ENCODE measurements around the gene TXNDC17. TPM values are rescaled to one million over a fixed set of nuclear protein-coding genes. Genes with fewer than 3 reads are reported as not detected.
"Not testable (repeated sequence)": the region's sequence is repeated elsewhere in the genome, so short reads cannot be mapped to it uniquely, and the experiment has no call there.

Gene TXNDC17
- total RNA-seq, 1 experiment from 2014 or later = 101 TPM

DNA sequence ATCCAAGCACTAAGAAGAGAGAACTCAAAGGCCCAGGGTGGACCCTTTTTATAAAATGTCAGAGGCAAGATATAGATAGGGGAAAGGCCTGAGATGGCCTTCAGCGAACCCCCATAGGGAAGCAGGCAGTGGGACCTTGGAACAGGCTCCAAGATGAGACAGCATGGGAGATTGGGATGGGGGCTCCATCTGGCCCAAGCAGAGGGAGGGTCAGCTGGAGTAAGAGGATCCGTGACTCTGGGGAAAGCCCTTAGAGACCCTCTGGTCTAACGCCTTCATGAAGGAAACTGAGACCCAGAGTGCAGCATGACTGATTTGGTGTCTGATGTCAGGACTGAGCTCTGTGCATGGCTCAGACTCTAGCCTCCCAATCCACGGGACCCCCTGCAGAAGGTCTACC lies 41.5 kb downstream of the TXNDC17 start:
- DNase-seq (ENCODE audit: extremely low read depth, low read depth) = no peak

DNA sequence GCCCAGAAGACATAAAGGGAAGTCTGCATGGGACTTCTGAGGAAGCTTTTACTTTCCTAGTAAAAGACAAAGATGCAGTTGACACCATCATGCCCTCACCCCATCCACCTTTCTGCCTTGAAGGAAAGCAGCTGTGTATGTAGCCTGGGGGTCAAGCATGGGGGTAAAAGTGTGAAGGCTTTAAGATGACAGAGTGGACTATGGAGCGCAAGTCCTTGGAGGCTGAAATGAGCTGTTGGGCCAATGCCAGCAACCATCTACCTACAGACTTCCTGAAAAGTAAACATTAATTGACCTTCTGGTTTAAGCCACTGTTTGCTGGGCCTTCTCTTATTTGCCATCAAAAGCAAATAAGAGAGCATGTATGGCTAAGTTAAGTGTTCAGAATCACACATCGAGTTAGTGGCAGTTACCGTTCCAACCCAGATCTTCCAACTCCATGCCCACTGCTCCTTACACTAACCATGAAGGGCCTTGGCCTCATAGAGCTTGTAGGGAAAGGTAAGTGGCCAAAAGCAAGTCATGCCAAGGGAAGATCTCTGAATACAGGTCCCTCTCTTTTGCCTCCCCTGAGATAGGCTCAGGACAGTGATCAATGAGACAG lies 42.3 kb downstream of the TXNDC17 start:
- no peak for DNase-seq (ENCODE audit: extremely low read depth, low read depth)

DNA sequence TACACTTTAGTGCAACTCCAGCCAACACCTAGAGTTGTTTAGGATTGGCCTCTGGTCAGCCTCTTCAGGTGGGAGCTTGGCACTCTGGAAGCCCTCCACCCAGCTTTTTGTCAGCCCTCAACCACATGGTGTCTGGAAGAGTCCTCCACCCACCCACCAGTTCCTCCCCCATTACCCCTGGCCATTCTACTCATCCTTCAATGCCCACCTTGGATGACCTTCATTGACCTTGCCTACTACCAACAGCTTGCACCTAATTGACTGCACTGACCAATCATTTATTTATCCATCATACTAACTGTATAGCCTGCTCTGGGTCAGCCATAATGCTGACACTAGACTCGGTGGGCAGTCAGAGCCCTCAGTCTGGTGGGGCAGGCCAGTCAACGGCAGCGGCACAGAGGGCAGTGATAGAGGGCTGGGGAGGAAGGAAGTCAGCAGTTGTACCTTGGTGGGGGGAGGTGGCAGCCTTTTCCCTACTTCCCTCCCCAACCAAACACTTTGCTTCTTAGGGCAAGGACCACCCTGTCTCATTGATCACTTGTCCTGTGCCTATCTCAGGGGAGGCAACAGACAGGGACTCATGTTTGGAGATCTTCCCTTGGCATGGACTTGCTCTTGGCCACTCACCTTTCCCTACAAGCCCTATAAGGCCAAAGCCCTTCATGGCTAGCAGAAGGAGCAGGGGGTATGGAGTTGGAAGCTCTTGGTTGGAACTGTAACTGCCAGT lies 43.0 kb downstream of the TXNDC17 start:
- DNase-seq (ENCODE audit: extremely low read depth, low read depth) = no peak

DNA sequence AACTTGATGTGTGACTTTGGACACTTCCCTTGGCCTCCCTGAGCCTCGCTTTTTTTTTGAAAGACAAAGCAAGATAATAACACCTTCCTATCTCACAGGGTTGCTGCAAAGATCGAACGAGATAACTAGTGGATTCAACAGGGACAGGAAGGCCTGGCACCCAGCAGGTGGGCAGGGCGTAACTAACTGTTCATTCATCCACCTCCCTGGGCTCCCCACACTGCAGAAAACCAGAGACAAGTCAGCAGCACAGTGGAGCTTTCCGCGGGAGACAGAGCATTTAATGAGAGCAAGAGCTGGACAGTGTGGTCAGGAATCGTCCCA lies 43.6 kb downstream of the TXNDC17 start:
- no peak for DNase-seq (ENCODE audit: extremely low read depth, low read depth)

DNA sequence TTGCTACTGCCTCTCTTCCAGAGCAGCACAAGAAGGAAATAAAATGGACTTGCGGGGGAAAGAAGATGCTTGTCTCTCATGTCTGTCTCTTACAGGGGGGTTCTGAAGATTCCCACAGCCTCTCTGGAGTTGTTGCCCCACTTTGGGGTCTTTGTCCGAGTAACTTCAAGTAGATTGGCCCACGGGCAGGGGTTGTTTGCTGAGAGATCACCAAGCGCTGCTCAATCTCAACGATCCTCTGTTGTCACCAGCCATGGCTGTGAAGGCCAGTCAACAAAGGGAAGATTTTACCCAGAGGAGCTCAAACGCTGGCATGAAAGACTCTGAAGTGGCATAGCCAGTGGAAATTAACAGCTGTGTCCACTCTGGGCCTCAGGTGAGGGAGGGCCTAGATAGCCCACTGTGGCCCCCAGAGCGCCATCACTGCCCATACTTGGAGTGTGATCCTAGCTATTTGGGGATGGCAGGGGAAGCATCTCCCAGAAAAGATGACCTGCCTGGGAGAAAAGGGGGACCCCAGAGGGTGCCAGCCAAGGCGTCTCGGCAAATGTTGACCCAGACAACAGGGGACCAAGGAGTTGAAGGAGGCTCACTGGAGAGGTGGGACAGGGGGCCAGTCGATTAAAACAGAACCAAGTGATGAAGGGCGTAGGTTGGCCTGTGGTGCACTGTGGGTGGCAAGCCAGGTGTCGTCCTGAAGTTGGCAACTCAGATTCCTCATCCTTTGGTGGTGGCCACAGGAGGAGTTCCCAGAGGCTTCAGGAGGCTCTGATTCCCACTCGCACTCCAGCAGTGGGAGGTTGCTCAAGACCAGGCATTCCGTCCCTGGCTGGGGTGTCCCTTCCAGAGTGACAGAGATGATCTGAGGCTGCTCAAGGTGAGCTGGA lies 44.3 kb downstream of the TXNDC17 start:
- DNase-seq (ENCODE audit: extremely low read depth, low read depth) = no peak

DNA sequence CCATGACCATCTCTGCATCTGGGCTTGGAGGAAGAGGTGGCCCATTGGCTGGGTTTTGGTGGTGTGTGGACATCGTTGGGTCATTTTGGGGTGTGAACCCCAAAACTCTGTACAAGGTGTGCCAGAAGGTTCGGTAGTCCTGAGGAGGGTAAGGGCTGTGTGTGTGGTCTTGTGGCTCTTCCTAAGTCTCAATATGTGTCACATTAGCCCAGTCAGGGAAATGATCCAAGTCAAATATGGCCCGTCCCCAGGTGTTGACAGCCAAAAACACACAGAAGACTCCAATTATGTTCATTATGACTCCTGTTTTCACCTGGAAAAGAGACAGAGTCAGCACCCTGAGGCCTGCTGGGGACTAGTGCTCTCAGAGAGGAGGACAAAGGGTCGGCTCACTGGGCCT lies 45.2 kb downstream of the TXNDC17 start:
- DNase-seq (ENCODE audit: extremely low read depth, low read depth) = no peak

DNA sequence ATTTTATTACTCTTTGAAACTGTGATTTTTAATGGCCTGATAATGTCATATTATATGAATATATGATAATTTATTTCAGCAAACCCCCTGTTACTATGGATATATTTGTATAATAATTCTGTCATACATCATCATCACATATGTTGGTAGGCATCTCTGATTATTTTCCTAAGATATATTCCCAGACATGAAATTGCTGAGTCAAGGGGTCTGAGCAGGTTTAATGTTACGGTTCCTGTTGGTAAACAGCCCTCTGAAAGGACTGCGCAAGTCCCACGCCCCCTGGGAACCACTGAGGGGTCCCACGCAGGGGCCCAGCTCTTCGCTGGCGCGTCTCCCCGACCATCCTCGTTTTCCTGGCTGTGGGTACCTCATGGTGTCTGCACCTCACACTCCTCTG lies 48.1 kb downstream of the TXNDC17 start:
- DNase-seq (ENCODE audit: extremely low read depth, low read depth) = no peak

DNA sequence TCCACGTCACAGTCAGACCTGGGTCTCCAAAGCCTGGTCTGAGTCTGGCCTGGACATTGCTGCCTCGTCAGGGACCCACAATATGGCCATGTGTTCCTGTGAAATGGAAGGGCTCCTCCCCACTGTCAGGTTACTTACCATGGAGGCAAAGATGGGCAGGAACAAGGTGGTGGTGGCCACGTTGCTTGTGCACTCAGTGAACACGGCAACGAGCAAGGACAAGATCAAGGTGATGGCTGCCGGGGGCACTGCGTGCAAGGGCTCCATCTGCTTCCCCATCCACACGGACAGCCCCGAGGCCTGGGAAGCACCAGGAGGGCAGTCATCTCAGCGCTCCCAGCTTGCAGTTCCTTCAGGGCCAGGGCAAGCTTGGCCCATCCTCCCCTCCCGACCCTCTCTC lies 49.8 kb downstream of the TXNDC17 start:
- no peak for DNase-seq (ENCODE audit: extremely low read depth, low read depth)

DNA sequence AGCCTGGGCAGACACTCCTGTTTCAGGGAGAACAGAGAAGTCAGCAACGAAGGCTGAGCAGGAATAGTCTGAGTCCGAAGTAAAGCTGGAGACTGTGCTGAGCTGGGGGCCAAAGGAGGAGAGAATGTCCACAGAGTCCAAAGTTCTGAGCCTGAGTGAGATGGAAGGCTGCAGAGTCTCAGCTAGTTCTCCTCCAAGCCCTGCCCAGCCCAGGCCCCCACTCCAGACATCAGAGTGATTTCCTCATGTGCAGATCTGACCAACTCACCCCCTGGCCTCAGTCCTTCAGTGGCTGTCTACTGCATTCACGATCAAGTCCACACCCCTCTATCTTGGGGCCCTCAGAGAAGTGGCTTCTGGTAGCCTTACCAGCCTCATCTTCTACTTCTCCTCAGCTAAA lies 50.7 kb downstream of the TXNDC17 start:
- no peak for DNase-seq (ENCODE audit: extremely low read depth, low read depth)

DNA sequence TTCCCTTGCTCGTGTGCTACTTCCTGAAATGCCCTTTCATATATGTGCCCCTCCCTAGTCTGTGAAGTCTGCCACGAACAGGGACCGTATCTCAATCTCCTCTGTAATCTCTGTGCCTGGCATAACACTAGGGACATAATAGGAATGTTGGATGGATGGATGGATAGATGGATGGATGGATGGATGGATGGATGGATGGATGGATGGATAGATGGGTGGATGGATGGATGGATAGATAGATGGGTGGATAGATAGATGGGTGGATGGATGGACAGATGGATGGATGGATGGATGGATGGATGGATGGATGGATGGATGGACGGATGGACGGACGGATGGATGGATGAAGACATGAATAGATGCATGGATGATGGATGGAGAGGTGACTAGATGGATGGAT lies 51.1 kb downstream of the TXNDC17 start:
- not testable (repeated sequence) for DNase-seq (ENCODE audit: extremely low read depth, low read depth)

Small RNAs within 50 kb of the gene (small RNA-seq; reads per million reads assigned to genes)
- gene MIR4520-1 (0 reads per million in 2 experiments), gene RNA5SP435 (0.02 to 0.06 reads per million in 2 experiments)

Other genes starting within 250 kb of the TXNDC17 start
- not detected in 2 replicates for gene AIPL1, start 205.9 kb upstream of the TXNDC17 start, total RNA-seq (2014; rRNA removed; shearing (Covaris generic))
- gene PIMREG, start 196.6 kb upstream of the TXNDC17 start, total RNA-seq (2014; rRNA removed; shearing (Covaris generic)) = 33.9 and 36.5 TPM in 2 replicates
- gene PITPNM3, start 84.5 kb upstream of the TXNDC17 start, total RNA-seq (2014; rRNA removed; shearing (Covaris generic)) = 0.84 and 1.0 TPM in 2 replicates
- gene KIAA0753, start 349 bp upstream of the TXNDC17 start, total RNA-seq (2014; rRNA removed; shearing (Covaris generic)) = 18.5 and 19.0 TPM in 2 replicates
- 17.4 and 21.2 TPM in 2 replicates for gene MED31, start 10.5 kb downstream of the TXNDC17 start, total RNA-seq (2014; rRNA removed; shearing (Covaris generic))
- gene C17orf100, start 10.7 kb downstream of the TXNDC17 start, total RNA-seq (2014; rRNA removed; shearing (Covaris generic)) = 0.22 and 0.32 TPM in 2 replicates
- not detected in 2 replicates for gene SLC13A5, start 72.3 kb downstream of the TXNDC17 start, total RNA-seq (2014; rRNA removed; shearing (Covaris generic))
- gene XAF1, start 115.0 kb downstream of the TXNDC17 start, total RNA-seq (2014; rRNA removed; shearing (Covaris generic)) = 0.12 TPM in 1 of 2 replicates, not detected in the other
- not detected in 2 replicates for gene FBXO39, start 135.2 kb downstream of the TXNDC17 start, total RNA-seq (2014; rRNA removed; shearing (Covaris generic))
- gene TEKT1, start 190.7 kb downstream of the TXNDC17 start, total RNA-seq (2014; rRNA removed; shearing (Covaris generic)) = not detected in 2 replicates

Measured in NCI-H460 (cell line).